NCI-H524 treated with DMSO at 0.1 percent for 48 hours (cell line): ENCODE results near the gene HMGB4.
A peak's percentile ranks its signal among the peaks of the same experiment; 100 is the strongest.

ENCODE experiments used
- DNase-seq: peaks from one replicate; lab custom pipeline; 2025; lab: John Stamatoyannopoulos, UW

HMGB4 gene

GRCh38 chr1:33863779-33864178 lies at the start of gene HMGB4:
Gene HMGB4, plus strand, starts transcription at chr1:33864079. Its CDS starts 113 bp downstream, at chr1:33864192.
- DNase-seq = no peak

GRCh38 chr1:33814166-33814565 lies 49.7 kb upstream of the HMGB4 start:
- no peak for DNase-seq

- DNase-seq = no peak
Observed at GRCh38 chr1:33815061-33815460, 48.8 kb upstream of the HMGB4 start.

GRCh38 chr1:33818071-33818470 lies 45.8 kb upstream of the HMGB4 start:
- DNase-seq = peak; percentile 35

- no peak for DNase-seq
Observed at GRCh38 chr1:33819290-33819912, 44.5 kb upstream of the HMGB4 start.

- DNase-seq = no peak
Observed at GRCh38 chr1:33819913-33820311, 44.0 kb upstream of the HMGB4 start.

- no peak for DNase-seq
Observed at GRCh38 chr1:33820804-33821203, 43.1 kb upstream of the HMGB4 start.

GRCh38 chr1:33821291-33821690 lies 42.6 kb upstream of the HMGB4 start:
- no peak for DNase-seq

GRCh38 chr1:33822396-33822795 lies 41.5 kb upstream of the HMGB4 start:
- DNase-seq = no peak

- DNase-seq = no peak
Observed at GRCh38 chr1:33823401-33823800, 40.5 kb upstream of the HMGB4 start.

GRCh38 chr1:33823830-33824229 lies 40.0 kb upstream of the HMGB4 start:
- no peak for DNase-seq

GRCh38 chr1:33824321-33824720 lies 39.6 kb upstream of the HMGB4 start:
- no peak for DNase-seq

- no peak for DNase-seq
Observed at GRCh38 chr1:33824971-33825370, 38.9 kb upstream of the HMGB4 start.

GRCh38 chr1:33825506-33825905 lies 38.4 kb upstream of the HMGB4 start:
- no peak for DNase-seq

GRCh38 chr1:33826311-33826710 lies 37.6 kb upstream of the HMGB4 start:
- DNase-seq = no peak

GRCh38 chr1:33826711-33827110 lies 37.2 kb upstream of the HMGB4 start:
- DNase-seq = no peak

GRCh38 chr1:33828059-33828458 lies 35.8 kb upstream of the HMGB4 start:
- DNase-seq = no peak

- no peak for DNase-seq
Observed at GRCh38 chr1:33828654-33829053, 35.2 kb upstream of the HMGB4 start.

- DNase-seq = no peak
Observed at GRCh38 chr1:33836911-33837310, 27.0 kb upstream of the HMGB4 start.

GRCh38 chr1:33837635-33838034 lies 26.2 kb upstream of the HMGB4 start:
- DNase-seq = no peak

- DNase-seq = no peak
Observed at GRCh38 chr1:33841494-33841893, 22.4 kb upstream of the HMGB4 start.

GRCh38 chr1:33842348-33842747 lies 21.5 kb upstream of the HMGB4 start:
- DNase-seq = no peak

GRCh38 chr1:33844166-33844565 lies 19.7 kb upstream of the HMGB4 start:
- DNase-seq = no peak

- no peak for DNase-seq
Observed at GRCh38 chr1:33846861-33847260, 17.0 kb upstream of the HMGB4 start.
